Smooth muscle cell (in vitro differentiated cells): ENCODE results near the gene NCOA7. TPM values are rescaled to one million over a fixed set of nuclear protein-coding genes. Genes with fewer than 3 reads are reported as not detected.

ENCODE experiments used
- DNase-seq: peaks from one replicate; lab custom pipeline; 2025; ENCODE audit not compliant: unreplicated experiment; lab: John Stamatoyannopoulos, UW
- H2AFZ ChIP-seq: fragments of 200-600 bp; sonication (generic); 2 replicates; pipeline ENCODE4 v1.6.0; 2016; ENCODE audit warnings: antibody characterized with exemption, low read depth, mild to moderate bottlenecking
- H3F3A ChIP-seq: fragments of 200-600 bp; sonication (generic); 2 replicates; pipeline ENCODE4 v1.6.0; 2017; ENCODE audit warnings: antibody characterized with exemption, low read depth
- H3K27ac ChIP-seq: fragments of 200-600 bp; sonication (generic); 2 replicates; pipeline ENCODE4 v1.5.1; 2016; ENCODE audit warnings: low read depth, mild to moderate bottlenecking
- H3K27me3 ChIP-seq: fragments of 200-600 bp; sonication (generic); 2 replicates; pipeline ENCODE4 v1.6.1; 2016; ENCODE audit warnings: low read depth, mild to moderate bottlenecking
- H3K36me3 ChIP-seq: fragments of 200-600 bp; sonication (generic); 2 replicates; pipeline ENCODE4 v1.5.1; 2016; ENCODE audit warnings: low read depth
- H3K4me1 ChIP-seq: fragments of 200-600 bp; sonication (generic); 2 replicates; pipeline ENCODE4 v1.5.1; 2016; ENCODE audit warnings: low read depth
- H3K4me2 ChIP-seq: fragments of 200-600 bp; sonication (generic); 2 replicates; pipeline ENCODE4 v1.6.0; 2016; ENCODE audit warnings: mild to moderate bottlenecking
- H3K4me3 ChIP-seq: fragments of 200-600 bp; sonication (generic); 2 replicates; pipeline ENCODE4 v1.5.1; 2016; ENCODE audit warnings: mild to moderate bottlenecking
- H3K79me2 ChIP-seq: fragments of 200-600 bp; sonication (generic); 2 replicates; pipeline ENCODE4 v1.6.0; 2016; ENCODE audit warnings: low read depth, mild to moderate bottlenecking
- H3K9ac ChIP-seq: fragments of 200-600 bp; sonication (generic); 2 replicates; pipeline ENCODE4 v1.6.0; 2016; ENCODE audit warnings: low read depth
- H3K9me3 ChIP-seq: fragments of 200-600 bp; sonication (generic); replicated peaks from 2 replicates; pipeline ENCODE4 v1.5.1; 2016; ENCODE audit warnings: low read depth
- H4K20me1 ChIP-seq: fragments of 200-600 bp; sonication (generic); 2 replicates; pipeline ENCODE4 v1.6.0; 2016; ENCODE audit warnings: low read depth
- WGBS: methylation state at CpG from one replicate; pipeline ENCODE4 v1.1.7; 2016; ENCODE audit warnings: low lambda C conversion rate; 5-methylcytosine and 5-hydroxymethylcytosine counted together
- polyA plus RNA-seq: library from polyadenylated mRNA; unstranded; fragments of >200 nt; fragmentation: Nextera tagmentation; extraction: Ambion mirVana; gene quantifications from 2 replicates; pipeline ENCODE4 v1.2.1, GENCODE V29; 2016
- total RNA-seq: library from RNA; depleted of rRNA; stranded (reverse); fragments of >200 nt; gene quantifications from 2 replicates; pipeline ENCODE4 v1.2.3, GENCODE V29; 2014
- TF ChIP-seq, protein P1 (sequence below): fragments of 200-600 bp; sonication (generic); IDR thresholded peaks from 2 replicates; pipeline ENCODE4 v1.5.1; 2017; ENCODE audit warnings: borderline replicate concordance, mild to moderate bottlenecking, antibody characterized with exemption; ENCODE audit not compliant: insufficient read depth, poor library complexity, severe bottlenecking

NCOA7 gene
- total and polyA plus RNA-seq, 2 experiments from 2014 or later = 38.1 to 44.0 TPM

DNA sequence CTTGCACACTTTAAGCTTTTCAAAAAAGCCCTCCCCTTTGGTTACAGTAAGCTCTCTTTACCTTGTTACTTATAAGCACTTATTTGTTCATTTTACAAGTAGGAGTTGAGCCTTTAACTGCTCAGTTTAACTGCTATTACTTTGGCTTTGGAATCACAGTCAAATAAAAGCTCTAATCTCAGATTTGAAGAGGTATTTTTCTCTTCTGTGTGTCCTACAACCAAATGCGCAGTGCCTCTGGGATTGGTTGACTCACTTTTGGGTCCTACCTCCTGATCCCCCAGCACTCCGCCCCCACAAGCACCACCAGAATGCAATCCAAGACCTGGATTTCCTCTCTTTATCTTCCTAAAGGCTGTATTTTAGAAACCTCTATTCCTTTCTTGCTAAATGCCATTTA lies 2.5 kb downstream of the NCOA7 start:
- H2AFZ ChIP-seq = no peak overlapping the region
- H4K20me1 ChIP-seq = no peaks in the 10 kb centered on the region
- no peak overlapping the region for H3K9ac ChIP-seq
- no peak for DNase-seq
- peaks cover 5% of the 10 kb centered on the region for H3K4me1 ChIP-seq
- H3K27me3 ChIP-seq = no peaks in the 10 kb centered on the region
- TF ChIP-seq, protein P1, sequence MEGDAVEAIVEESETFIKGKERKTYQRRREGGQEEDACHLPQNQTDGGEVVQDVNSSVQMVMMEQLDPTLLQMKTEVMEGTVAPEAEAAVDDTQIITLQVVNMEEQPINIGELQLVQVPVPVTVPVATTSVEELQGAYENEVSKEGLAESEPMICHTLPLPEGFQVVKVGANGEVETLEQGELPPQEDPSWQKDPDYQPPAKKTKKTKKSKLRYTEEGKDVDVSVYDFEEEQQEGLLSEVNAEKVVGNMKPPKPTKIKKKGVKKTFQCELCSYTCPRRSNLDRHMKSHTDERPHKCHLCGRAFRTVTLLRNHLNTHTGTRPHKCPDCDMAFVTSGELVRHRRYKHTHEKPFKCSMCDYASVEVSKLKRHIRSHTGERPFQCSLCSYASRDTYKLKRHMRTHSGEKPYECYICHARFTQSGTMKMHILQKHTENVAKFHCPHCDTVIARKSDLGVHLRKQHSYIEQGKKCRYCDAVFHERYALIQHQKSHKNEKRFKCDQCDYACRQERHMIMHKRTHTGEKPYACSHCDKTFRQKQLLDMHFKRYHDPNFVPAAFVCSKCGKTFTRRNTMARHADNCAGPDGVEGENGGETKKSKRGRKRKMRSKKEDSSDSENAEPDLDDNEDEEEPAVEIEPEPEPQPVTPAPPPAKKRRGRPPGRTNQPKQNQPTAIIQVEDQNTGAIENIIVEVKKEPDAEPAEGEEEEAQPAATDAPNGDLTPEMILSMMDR = no peak
- 87% methylated on average over 2 of the region's 2 CpGs for WGBS
- no peaks in the 10 kb centered on the region for H3K9me3 ChIP-seq
- no peak overlapping the region for H3K27ac ChIP-seq
- no peak overlapping the region for H3K4me3 ChIP-seq
- H3K36me3 ChIP-seq = no peaks in the 10 kb centered on the region
- peaks cover 23% of the 10 kb centered on the region for H3F3A ChIP-seq
- H3K4me2 ChIP-seq = no peak overlapping the region
- peaks cover 47% of the 10 kb centered on the region for H3K79me2 ChIP-seq

DNA sequence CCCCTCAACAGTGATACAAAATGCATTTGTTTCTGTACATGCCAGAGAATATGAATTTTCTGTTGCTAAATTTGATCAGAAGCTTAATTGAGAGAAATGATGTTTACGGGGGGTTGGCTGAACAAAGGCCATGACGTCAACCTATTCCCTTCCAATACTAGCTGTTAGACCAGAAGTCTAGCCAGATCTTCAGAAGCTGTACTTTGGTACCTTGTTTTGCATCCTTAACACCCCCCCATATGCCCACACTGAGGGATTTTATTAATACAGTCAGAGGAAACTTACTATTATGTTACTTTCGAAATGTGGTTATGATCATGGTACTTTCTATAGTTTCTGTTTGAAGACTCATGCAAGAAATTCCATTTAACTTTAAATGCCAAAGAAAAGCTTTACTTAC lies 3.1 kb downstream of the NCOA7 start:
- Histone ChIP-seq H3K27ac (no peak overlapping the region), H3K4me3 (no peak overlapping the region), H3K9ac (no peak overlapping the region), H3F3A (peaks cover 21% of the 10 kb centered on the region), H2AFZ (no peak overlapping the region), H3K4me1 (peaks cover 5% of the 10 kb centered on the region), H3K4me2 (no peak overlapping the region), H3K27me3 (no peaks in the 10 kb centered on the region), H4K20me1 (no peaks in the 10 kb centered on the region), H3K79me2 (peaks cover 47% of the 10 kb centered on the region), H3K9me3 (no peaks in the 10 kb centered on the region), H3K36me3 (no peaks in the 10 kb centered on the region)
- 90% methylated on average over 3 of the region's 3 CpGs for WGBS
- TF ChIP-seq, protein P1 = no peak
- DNase-seq = no peak

DNA sequence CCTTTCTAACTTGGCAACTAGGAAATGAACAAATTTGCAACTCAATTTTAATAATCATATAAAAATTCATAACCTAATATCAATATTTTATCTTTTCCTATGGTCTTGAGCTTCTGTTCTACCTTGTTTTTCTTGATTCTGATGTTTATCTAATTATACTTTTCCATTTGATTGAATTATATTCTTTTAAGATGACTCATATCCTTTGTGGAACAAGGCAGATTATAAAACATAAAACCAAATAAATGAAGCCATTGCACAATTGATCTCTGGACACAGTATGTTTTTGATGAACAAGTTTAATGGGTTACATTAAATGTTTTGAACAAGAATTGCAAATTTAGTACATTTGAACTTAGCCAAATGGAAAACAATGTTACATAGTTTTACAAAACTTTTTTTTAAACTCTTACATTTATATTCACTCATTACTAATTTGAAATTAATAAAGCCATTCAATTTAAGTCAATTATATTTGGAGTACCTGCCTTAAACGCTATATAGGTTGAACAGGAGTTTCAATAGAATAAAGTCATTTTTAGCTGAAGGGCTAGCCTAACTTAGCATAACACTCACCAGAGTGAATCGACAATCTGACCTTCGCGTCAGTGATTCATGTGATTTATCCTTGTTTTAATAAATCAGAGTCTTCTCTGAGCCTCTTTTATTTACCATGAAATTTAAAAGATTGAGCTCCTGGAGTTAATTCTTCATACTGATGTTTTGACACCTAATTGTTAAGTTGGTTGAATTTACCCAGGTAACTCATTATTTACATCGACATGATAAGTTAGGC lies 3.8 kb downstream of the NCOA7 start:
- Histone ChIP-seq H3K9me3 (no peaks in the 10 kb centered on the region), H3F3A (peaks cover 14% of the 10 kb centered on the region), H3K27me3 (no peaks in the 10 kb centered on the region), H4K20me1 (no peaks in the 10 kb centered on the region), H3K9ac (no peak overlapping the region), H3K4me2 (no peak overlapping the region), H3K4me1 (peaks cover 5% of the 10 kb centered on the region), H3K27ac (no peak overlapping the region), H3K4me3 (no peak overlapping the region), H3K36me3 (no peaks in the 10 kb centered on the region), H3K79me2 (peaks cover 47% of the 10 kb centered on the region), H2AFZ (no peak overlapping the region)
- TF ChIP-seq, protein P1 = no peak
- no peak for DNase-seq
- WGBS = 96% methylated on average over 5 of the region's 5 CpGs

DNA sequence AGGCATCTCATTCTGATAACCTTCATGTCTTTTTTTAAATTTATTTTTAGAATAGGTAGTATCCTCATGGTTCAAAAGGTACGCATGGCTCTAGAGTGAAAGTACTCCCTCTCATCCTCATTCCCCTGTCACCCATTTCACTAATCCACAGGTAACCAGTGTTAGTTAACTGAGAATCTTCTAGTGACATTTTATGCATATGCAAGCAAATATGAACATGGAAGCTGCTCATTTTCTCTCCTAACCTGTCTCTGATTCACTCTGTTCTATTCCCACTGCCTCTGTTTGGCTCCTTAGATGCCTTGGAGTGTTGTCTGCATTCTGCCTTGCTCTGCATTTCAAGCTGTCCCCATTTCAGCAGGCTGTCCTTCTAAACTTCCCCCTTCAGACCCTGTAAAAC lies 4.5 kb downstream of the NCOA7 start:
- H3K79me2 ChIP-seq = peaks cover 53% of the 10 kb centered on the region
- H3K4me1 ChIP-seq = peaks cover 5% of the 10 kb centered on the region
- no peaks in the 10 kb centered on the region for H3K36me3 ChIP-seq
- H2AFZ ChIP-seq = no peak overlapping the region
- H3K4me2 ChIP-seq = no peak overlapping the region
- peaks cover 12% of the 10 kb centered on the region for H3F3A ChIP-seq
- 97% methylated on average over 1 of the region's 1 CpG for WGBS
- no peak overlapping the region for H3K4me3 ChIP-seq
- H4K20me1 ChIP-seq = no peaks in the 10 kb centered on the region
- H3K9me3 ChIP-seq = no peaks in the 10 kb centered on the region
- H3K9ac ChIP-seq = no peak overlapping the region
- TF ChIP-seq, protein P1 = no peak
- no peak for DNase-seq
- no peak overlapping the region for H3K27ac ChIP-seq
- H3K27me3 ChIP-seq = no peaks in the 10 kb centered on the region
